Amniotic stem cell (primary cell): ENCODE results near the gene KCNK1.

Experiments used
- DNase-seq: peaks from one replicate; lab custom pipeline; 2025; lab: John Stamatoyannopoulos, UW

KCNK1 gene

DNA sequence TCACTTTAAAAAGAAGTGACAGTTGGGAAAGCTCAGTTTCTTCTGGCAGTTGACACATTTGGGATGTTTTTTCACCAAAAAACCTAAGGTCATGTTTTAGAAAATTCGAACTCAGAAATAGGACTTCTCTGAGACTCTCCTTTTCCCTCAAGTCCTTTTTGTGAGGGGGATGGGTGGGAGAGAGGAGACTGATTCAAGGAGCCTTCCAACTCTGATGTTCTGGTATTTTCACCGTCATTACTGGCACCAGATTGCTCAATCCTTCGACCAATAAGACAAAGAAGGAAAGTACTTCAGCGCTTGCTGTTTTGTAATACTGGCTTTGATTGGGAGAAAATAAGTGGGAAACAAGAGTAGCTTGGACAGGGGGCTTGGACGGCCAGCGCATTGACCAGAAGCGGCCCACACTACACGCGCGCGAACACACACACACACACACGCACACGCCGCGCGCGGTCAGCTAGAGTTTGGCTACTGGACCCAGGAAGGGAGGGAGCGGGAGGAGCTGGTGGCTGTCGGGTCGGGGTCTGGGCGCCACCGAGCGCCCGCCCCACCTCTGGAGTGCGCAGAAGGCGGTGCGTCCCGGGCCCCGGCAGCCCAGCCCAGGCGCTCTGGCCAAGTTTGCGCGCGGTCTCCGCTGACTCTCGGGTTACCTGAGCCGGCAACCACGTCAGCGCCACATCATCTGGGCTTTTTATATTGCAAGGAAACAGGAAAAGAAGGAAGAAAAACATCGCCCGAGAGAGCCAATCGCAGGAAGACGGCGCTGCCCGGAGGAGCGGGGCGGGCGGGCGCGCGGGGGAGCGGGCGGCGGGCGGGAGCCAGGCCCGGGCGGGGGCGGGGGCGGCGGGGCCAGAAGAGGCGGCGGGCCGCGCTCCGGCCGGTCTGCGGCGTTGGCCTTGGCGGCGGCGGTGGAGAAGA is at the start of gene KCNK1:
Gene KCNK1, plus strand, starts transcription at position 855 of the 921 bp plus-strand sequence. Its CDS starts 66 bp downstream, at position 921.
- peak; percentile 27 for DNase-seq

DNA sequence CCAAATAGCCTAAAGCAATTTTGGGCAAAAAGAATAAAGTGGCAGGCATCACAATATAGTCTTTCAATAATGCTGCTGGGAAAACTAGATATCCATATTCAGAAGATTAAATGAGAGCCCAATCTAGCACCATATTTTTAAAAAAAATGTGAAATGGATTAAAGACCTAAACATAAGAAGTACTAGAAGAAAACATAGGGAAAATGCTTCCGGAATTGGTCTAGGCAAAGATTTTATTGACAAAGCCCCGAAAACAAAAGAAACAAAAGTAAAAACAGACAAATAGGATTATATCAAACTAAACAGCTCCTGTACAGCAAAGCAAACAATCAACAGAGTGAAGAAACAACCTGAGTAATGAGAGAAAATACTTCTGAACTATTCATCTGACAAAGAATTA is 48.6 kb upstream of the KCNK1 start:
- DNase-seq, result no peak

DNA sequence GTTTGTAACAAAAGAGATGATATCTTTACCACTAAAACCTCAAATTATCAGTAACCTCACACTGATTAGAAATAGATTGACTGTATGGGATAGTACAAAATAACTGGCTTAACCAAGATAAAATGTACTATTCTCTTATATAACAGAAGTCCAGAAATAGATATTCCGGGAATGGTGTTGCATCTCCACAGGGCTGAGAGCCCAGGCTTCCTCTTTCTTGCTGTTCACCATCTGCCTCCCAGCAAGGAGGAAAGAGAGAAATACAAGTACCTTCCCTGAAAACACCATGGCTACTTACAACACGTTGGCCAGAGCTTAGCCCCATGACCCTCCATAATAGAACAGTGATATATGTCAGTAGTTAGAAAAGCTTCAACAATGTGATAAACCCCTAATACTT is 47.0 kb upstream of the KCNK1 start:
- DNase-seq, result no peak

DNA sequence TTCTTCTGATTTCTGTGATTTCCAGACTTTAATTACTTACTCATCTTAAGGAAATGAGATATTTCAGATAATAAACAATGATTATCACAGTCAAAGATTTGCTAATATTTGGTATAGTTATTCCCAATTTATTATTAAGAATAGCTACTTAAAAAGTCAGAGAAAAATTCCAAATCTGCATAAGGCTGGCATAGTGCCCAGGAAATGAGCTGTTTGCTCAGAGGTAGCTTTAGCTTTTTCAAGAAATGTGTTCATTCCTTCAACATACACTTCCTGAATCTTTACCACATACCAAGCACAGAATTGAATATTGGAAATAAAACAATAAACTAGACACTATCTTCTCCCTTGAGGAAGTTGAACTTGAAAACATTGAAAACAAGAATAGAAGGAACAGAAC is 44.3 kb upstream of the KCNK1 start:
- DNase-seq, result no peak

DNA sequence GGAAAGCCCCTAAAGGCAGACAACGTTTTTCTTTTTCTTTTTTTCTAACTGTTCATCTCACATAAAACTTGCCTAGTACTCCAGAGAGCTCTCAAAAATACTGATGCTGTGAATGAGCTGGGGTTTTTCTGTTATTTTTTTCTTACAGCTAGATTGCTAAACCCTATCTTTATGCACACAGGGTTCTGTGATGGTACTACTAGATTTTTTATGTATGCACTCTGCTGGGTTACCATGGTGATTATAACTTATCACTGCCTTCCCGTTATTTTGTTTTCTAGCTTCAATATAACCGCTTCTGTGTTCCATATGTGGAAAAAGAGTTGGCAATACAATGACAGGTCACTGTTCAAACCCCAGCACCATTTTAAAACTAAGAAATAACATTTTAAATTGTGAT is 43.7 kb upstream of the KCNK1 start:
- no peak for DNase-seq

DNA sequence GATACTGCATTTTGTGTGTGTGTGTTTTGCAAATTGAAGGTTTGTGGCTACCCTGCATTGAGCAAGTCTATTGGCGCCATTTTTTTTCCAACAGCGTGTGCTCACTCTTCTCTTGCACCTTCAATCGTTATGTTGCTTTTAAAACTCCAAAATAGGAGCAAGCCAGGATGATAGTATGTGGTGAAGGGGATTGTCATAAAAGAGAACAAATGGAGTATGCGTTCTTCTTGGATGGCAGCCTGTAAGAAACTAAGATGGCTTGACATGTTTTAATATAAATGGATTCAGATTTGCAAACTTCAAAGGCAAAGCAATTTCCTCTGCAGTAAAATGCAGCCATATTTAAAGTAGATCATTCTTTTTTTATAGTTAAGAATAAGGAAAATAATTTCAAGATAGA is 43.2 kb upstream of the KCNK1 start:
- no peak for DNase-seq

DNA sequence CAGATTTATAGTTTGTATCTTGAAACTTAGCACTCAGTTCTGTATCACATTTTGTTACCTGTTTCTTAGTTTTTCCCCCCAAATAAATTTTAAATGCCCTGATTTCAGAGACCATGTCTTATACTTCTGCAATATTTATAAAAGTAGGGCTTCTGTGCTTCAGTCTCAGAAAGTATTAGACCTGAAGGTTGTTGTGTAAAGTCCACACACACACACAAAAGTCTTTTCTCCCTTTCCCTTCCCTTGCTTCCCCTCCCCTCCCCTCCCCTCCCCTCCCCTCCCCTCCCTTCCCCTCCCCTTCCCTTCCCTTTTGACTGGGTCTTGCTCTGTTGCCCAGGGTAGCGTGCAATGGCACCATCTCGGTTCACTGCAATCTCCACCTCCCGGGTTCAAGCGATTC is 41.0 kb upstream of the KCNK1 start:
- no peak for DNase-seq

DNA sequence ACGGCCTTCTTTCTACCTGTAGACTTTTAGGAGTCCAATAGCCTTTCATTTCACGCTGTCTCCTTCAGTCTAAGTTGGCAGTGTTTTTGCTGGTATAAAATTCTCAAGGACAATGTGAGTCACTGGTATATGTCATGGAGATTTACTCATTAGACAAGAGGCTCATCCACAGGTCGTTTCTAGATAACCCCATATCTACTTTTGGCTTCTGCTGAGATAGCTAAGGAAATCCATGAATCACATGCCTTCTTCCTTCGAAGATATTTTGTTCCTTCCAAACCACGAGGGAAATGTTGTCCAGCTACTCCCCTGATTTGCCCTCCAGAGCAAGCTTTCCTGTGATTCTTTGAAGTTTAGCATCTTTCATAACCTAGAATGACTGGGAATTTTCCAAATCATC is 38.5 kb upstream of the KCNK1 start:
- no peak for DNase-seq

DNA sequence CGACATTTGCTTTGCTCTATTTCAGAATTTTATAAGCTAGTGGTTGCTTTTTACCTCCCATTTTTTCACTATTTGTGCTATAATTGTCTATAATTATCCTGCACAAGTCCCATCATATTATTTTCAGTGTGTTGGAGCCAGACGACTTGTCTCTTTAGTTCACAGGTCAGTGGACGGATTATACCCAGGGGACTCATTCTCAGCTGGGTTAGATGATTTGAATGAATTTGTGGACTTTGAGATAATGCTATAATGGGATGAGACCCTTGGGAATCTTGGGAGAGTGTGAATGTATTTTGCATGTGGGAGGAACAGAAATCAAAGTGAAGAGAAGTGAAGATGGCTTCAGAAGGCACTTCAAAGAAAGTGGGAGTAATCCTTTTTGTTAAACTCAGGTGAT is 31.5 kb upstream of the KCNK1 start:
- no peak for DNase-seq

DNA sequence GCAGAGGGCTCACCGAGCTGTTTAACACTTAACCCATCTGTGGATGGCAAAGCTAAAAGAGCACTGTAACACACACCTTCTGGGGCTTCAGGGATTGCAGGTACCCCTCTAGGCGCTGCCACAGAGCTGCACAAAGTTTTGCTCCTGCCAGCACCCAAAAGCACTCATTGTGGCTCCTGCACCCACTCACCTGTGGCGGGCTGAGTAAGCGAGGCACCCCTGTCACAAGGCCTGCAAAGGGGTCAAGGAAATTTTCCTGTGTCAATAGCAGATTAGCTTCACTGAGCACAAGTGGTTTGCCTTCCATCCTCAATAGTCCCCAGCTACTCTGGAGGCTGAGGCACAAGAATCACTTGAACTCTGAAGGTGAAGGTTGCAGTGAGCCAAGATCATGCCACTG is 29.5 kb upstream of the KCNK1 start:
- no peak for DNase-seq

DNA sequence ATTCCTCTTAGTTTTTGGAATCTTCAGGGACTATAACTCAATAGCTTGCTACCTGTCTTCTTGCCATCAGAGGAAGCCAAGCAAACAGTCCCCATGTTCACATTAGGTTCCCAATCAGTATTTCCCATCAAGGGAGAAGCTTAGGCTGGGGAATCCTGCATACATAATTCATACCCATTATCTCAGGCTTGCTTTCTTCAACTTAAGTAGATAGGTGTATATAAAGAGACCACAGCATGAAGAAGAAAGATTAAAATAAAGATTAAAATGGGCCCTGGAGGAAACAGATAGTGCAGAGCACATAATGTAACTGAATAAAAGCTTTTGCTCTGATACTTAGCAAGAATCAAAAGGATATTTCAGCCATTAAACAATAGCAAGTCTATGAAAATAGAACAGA is 29.0 kb upstream of the KCNK1 start:
- DNase-seq, result no peak

DNA sequence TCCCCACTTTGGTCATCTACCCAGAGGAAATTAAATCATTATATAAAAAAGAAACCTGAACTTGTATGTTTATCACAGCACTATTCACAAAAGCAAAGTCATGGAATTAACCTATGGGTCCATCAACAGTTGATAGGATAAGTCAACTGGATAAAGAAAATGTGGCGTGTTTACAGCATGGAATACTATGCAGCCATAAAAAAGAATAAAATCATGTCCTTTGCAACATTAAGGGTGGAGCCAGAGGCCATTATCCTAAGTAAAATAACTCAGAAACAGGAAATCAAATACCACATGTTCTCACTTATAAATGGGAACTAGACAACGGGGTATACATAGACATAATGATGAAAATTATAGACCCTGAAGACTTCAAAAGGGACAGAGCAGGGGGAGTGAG is 27.6 kb upstream of the KCNK1 start:
- DNase-seq, result no peak

DNA sequence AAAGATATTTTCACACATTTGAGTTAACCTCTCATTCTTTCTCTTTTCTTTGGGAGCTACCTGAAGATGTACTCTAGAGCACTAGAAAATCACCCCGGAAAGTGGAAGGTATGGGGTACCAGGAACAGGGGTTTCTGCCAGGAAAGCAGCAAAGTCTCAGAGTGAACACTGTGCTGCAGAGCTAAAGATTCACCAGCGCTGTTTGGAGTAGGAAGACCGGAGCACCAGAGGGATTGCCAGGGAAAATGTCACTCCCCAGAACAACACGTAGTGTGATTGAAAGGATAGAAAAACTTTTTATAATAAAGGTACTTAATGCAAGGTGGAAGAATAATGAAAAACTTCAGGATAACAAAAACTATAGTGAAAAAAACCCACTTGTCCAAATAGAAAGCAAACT is 26.7 kb upstream of the KCNK1 start:
- no peak for DNase-seq

DNA sequence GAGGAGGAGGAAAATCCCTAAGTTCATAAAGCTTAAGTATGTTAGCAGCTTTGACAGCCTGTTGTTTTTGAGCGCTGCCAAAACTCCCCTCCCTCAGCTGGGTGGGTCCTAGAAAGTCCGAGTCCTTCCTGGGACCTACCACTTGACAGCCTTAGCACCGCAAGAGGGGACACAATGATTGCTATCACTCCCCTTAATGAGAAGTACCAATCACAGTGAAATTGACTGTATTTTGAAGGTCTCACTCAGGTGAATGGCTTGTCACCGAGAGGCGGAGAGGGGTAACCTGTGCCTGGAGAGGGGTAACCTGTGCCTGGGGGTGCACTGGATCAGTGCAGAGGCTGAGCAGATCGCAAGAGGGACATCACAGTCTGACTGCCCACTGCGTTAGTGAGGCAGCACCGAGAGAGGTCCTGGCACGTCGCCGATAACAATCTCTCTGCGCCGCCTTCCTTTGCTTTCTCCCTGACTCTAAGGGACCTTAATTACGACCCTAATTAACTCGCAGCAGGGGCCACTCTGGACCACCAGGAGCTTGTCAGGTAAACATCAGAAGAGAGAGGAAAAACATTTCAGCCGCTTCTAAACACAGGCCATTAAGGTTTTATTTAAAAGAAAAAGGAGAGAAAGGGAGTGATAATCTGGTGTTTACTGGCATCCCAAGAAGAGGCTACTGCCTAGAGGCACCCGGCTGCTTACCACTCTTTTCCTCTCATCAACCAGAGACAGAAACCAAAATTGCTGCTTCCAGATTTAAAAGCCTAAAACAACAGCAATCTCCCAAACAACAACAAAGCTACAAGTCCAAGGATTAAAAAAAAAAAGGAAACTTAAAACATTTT is 25.7 kb upstream of the KCNK1 start:
- DNase-seq, result no peak

DNA sequence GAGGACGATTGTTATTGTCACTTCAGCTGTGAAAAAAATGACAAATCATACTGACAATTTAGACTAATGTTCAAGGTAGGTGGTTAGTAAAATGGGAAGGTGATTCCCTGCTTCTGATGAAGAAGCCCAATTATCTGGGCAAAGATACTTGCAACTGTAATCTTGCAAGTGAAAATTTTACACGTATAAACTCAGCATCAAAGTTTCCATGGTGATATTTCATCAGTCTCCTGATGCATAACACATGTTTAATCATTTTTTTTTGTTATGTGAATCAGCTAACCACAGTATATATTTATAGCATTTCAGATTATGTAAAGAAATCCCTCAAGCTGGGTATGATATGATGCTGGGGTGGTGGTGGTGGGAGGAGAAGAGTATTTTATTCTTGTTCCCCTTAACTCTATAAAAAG is 16.4 kb upstream of the KCNK1 start:
- DNase-seq, result no peak

DNA sequence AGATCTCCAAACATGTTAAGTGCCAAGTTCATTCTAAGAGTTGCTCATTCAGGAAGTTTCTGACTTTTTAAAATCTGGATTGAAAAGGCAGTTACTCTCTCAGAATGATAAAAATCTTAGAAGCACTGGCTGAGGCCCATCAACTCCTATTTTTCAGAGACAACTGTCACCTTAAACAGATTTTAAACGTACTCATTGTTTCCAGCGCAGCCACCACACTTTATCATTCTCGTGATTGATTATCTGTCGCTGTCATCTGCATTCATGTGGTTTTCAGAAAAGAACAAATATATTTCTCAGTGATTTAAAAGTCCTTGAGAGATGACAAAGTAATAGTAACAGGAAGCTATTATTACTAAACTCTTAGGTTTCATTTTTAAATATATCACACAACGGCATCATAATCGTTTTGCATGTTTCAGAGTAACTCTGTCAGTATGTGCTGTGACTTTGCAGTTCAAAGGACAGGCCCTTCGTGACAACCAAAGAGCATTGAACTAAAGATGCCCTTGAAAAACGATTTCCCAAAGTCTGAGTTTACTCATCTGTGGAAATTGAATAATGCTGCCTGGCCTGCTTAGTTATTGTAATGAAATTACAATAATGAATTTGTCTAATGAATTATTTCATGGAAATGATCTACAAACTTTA is 14.9 kb upstream of the KCNK1 start:
- no peak for DNase-seq

DNA sequence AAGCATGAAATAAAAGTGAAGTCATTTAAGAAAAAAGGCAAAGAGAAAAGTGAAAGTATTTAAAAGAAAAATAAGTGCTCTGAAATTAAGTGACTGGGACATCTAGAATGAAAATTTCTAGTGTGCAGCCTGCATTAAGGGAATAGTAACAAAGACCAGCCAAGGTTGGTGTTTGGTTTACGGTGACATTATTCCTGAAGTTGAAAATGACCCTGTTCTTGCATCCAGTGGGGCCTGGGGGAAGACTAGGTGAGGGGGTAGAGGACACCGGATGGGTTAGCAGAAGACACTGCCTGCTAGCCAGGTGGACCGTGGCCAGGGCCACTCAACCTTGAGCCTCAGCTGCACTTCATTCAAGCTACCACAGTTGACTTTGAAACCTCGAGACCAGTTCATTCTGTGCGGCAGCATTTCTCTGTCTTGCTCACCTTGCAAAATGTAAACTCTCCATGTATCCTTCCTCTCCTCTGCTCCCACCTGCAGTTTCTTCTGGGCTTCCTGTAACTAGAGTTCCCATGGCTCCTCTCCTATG is 14.3 kb upstream of the KCNK1 start:
- DNase-seq, result no peak

DNA sequence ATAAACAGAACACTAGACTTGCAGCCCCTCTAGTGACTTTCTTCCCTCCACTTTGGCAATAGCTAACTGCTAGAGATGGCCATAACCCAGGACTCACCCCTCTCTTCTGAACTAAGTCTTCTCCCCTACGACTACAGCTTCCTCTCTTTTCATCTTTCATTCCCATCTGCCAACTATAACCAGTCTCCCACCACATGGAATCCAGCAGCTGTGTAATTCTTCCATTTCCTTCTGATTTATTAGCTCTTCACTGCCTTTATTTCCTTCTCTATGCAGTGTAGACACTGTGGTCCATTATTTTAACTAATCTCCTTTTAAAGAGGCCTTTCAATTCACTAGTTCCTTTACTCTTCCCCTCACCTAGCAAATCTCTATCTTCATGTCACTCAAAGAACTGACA is 13.4 kb upstream of the KCNK1 start:
- no peak for DNase-seq

DNA sequence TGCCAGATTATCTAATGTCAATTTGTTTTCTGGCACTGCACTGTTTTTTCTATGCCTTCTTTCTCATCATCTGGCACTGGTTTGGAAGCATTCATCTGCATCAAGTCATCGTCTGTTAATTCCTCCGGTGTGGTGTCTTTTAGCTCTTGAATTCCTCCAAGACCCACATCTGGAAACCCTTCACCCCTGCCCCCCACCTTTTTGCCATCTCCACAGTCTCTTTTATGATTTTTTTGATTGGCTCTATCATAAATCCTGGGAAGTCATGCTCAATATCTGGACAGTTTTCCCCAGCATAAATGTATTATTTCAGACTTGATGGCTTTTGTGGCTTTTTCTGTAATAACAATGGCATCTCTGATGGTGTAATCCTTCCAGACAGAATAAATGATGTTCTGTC is 10.4 kb upstream of the KCNK1 start:
- DNase-seq, result no peak

DNA sequence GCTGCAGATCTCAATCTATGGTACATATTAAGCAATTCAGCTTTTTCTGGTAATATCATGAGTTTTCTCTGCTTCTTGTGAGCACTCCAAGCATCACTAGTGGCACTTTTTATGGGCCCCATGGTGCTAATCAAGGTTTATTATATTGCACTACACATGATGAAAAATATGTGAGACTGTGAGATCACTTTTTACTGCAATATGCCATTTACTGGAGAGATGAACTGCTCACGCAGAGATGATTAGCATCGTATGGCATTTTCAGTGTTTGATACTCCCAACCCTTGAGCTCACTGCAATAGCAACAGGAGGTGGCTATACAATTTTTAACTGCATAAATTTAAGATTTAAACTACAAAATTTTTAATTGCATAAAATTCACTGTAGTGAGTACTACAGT is 8.7 kb upstream of the KCNK1 start:
- no peak for DNase-seq

DNA sequence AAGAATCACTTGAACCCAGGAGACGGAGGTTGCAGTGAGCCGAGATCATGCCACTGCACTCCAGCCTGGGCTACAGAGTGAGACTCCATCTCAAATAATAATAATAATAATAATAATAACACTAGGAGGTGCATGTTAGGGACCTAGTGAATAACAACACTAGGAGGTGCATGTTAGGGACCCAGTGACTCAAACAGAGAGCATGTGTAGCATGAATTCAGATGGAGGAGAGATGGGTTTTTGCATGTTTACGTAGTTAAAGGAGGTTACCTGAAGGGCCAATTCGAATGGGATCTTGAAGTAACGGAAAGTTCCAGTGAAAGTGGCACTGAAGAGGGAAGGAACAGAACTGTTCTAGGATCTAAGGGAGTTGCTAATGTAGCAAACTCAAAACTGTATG is 7.1 kb upstream of the KCNK1 start:
- no peak for DNase-seq
